ENCODE results near the gene HOGA1. TPM values are rescaled to one million over a fixed set of nuclear protein-coding genes. Genes with fewer than 3 reads are reported as not detected.
"Not testable (repeated sequence)": the region's sequence is repeated elsewhere in the genome, so short reads cannot be mapped to it uniquely, and the experiment has no call there.

Gene HOGA1
- total and polyA plus RNA-seq, 4 donors: 21.7 to 31.4 (median 22.8) TPM

GRCh38 chr10:97640868-97641811, 57.0 kb downstream of the HOGA1 start:
- WGBS: under 1% methylated on average over 67 of the region's 67 CpGs
- TF ChIP-seq YY1 (IDR thresholded peaks at IDR 0.05) (peak; percentile 34), GABPA (IDR thresholded peaks at IDR 0.05 in 1 of 2, conservative IDR thresholded peaks at IDR 0.05 in 1 of 2) (no peak), CTCF (IDR thresholded peaks at IDR 0.05; ENCODE audit: low read depth, low read length, missing input control) (no peak), FOXA2 (IDR thresholded peaks at IDR 0.05) (no peak), FOXA1 (IDR thresholded peaks at IDR 0.05) (no peak), HNF4A (conservative IDR thresholded peaks at IDR 0.05) (peak in 1 of 2 donors; percentile 7), NR2F2 (IDR thresholded peaks at IDR 0.05) (no peak)
- Histone ChIP-seq H3K4me3 (ENCODE audit: low read depth in 1 of 3, low read length in 3 of 3) (peak overlapping the region; percentile 68 to 92 (median 83)), H3K4me1 (ENCODE audit: control insufficient read depth in 4 of 4, insufficient read depth in 4 of 4, low read length in 3 of 4) (peaks cover 5 to 12% (median 8%) of the 10 kb centered on the region in 4 donors), H3K27ac (ENCODE audit: low read depth in 1 of 2, low read length in 2 of 2) (peak overlapping the region; percentile 73 to 87), H3K27me3 (ENCODE audit: control insufficient read depth in 4 of 4, insufficient read depth in 4 of 4, low read length in 3 of 4) (no peaks in the 10 kb centered on the region), H3K9ac (ENCODE audit: low read depth in 1 of 2, low read length in 2 of 2) (peak overlapping the region; percentile 21 to 57), H3K36me3 (ENCODE audit: control insufficient read depth in 4 of 4, insufficient read depth in 3 of 4, low read depth in 1 of 4, low read length in 3 of 4) (peaks cover 0 to 8% (median 2%) of the 10 kb centered on the region in 4 donors), H3K9me3 (ENCODE audit: control insufficient read depth in 4 of 4, low read length in 3 of 4) (no peaks in the 10 kb centered on the region)
- peak; percentile 44 for DNase-seq (ENCODE audit: low spot score)

- H3K9me3 ChIP-seq (ENCODE audit: control insufficient read depth in 4 of 4, low read length in 3 of 4); H3K4me3 ChIP-seq (ENCODE audit: low read depth in 1 of 3, low read length in 3 of 3); H3K36me3 ChIP-seq (ENCODE audit: control insufficient read depth in 4 of 4, insufficient read depth in 3 of 4, low read depth in 1 of 4, low read length in 3 of 4); DNase-seq (ENCODE audit: low spot score); H3K9ac ChIP-seq (ENCODE audit: low read depth in 1 of 2, low read length in 2 of 2); H3K27me3 ChIP-seq (ENCODE audit: control insufficient read depth in 4 of 4, insufficient read depth in 4 of 4, low read length in 3 of 4); H3K27ac ChIP-seq (ENCODE audit: low read depth in 1 of 2, low read length in 2 of 2): not testable (repeated sequence)
- H3K4me1 ChIP-seq (ENCODE audit: control insufficient read depth in 4 of 4, insufficient read depth in 4 of 4, low read length in 3 of 4): peaks cover 5 to 15% (median 8%) of the 10 kb centered on the region in 4 donors
- 97% methylated on average over 13 of the region's 13 CpGs for WGBS
These were observed 58.4 kb downstream of the HOGA1 start for GRCh38 chr10:97642471-97643159.

- Histone ChIP-seq H3K9me3 (ENCODE audit: control insufficient read depth in 4 of 4, low read length in 3 of 4) (no peaks in the 10 kb centered on the region), H3K36me3 (ENCODE audit: control insufficient read depth in 4 of 4, insufficient read depth in 3 of 4, low read depth in 1 of 4, low read length in 3 of 4) (peaks cover 0 to 8% (median 2%) of the 10 kb centered on the region in 4 donors), H3K4me3 (ENCODE audit: low read depth in 1 of 3, low read length in 3 of 3) (no peak overlapping the region), H3K27me3 (ENCODE audit: control insufficient read depth in 4 of 4, insufficient read depth in 4 of 4, low read length in 3 of 4) (no peaks in the 10 kb centered on the region), H3K27ac (ENCODE audit: low read depth in 1 of 2, low read length in 2 of 2) (no peak overlapping the region), H3K4me1 (ENCODE audit: control insufficient read depth in 4 of 4, insufficient read depth in 4 of 4, low read length in 3 of 4) (peaks cover 5 to 15% (median 8%) of the 10 kb centered on the region in 4 donors), H3K9ac (ENCODE audit: low read depth in 1 of 2, low read length in 2 of 2) (no peak overlapping the region)
- DNase-seq (ENCODE audit: low spot score): no peak
- TF ChIP-seq GABPA (IDR thresholded peaks at IDR 0.05 in 1 of 2, conservative IDR thresholded peaks at IDR 0.05 in 1 of 2): no peak
- TF ChIP-seq SP1 (IDR thresholded peaks at IDR 0.05): no peak
- TF ChIP-seq JUND (IDR thresholded peaks at IDR 0.05): no peak
- TF ChIP-seq ATF3 (IDR thresholded peaks at IDR 0.05): no peak
- no peak for TF ChIP-seq REST (IDR thresholded peaks at IDR 0.05)
- TF ChIP-seq EGR1 (IDR thresholded peaks at IDR 0.05; ENCODE audit: low read depth in 2 of 2): no peak
- TF ChIP-seq HNF4G (IDR thresholded peaks at IDR 0.05): no peak
- no peak for TF ChIP-seq NR2F2 (IDR thresholded peaks at IDR 0.05)
- TF ChIP-seq FOXA2 (IDR thresholded peaks at IDR 0.05): no peak
- TF ChIP-seq RXRA (IDR thresholded peaks at IDR 0.05): no peak
- no peak for TF ChIP-seq RAD21 (IDR thresholded peaks at IDR 0.05)
- no peak for TF ChIP-seq MAX (IDR thresholded peaks at IDR 0.05)
- TF ChIP-seq TAF1 (conservative IDR thresholded peaks at IDR 0.05): no peak
- WGBS: 96% methylated on average over 4 of the region's 4 CpGs
These were observed 59.3 kb downstream of the HOGA1 start for GRCh38 chr10:97643441-97643985.

Measured in liver (tissue), 9 donors.